Measurements from ENCODE around the gene S100A6. TPM values are rescaled to one million over a fixed set of nuclear protein-coding genes. Genes with fewer than 3 reads are reported as not detected.

The S100A6 gene
- total RNA-seq, 1 experiment from 2014 or later, result 1,633 TPM

DNA sequence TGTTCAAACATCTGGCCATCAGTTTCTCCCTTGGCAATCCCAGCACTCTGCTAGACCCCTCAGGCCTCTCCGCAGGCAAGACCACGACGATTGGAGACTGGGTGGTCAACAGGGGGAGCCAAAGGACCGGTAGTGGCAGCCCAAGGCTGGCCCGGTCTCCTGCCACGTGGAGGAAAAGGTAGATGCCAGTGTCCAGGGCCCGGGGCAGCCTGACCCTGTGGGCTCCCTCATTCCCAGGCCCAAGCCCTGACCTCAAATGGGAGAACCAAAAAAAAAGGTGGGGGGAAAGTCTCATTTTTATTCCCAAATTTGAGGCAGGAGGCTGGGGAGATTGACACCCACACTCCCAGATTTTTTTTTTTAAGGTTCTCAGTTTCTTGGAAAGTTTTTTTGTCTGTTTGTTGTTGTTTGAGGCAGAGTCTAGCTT is 24.8 kb downstream of the S100A6 start:
- Histone ChIP-seq H3K4me1 (ENCODE audit: control insufficient read depth in 1 of 2, insufficient read depth in 2 of 2, low read length in 2 of 2) (peaks cover 34 to 91% of the 10 kb centered on the region in 2 experiments), H3K27ac (ENCODE audit: low read depth, low read length) (peak overlapping the region; percentile 39), H4K20me1 (ENCODE audit: insufficient read depth) (no peaks in the 10 kb centered on the region), H3K36me3 (ENCODE audit: control insufficient read depth in 1 of 2, insufficient read depth in 2 of 2, low read length in 2 of 2) (no peaks in the 10 kb centered on the region), H3K4me2 (ENCODE audit: low read length) (no peak overlapping the region), H3K9ac (ENCODE audit: low read length) (peak overlapping the region; percentile 45), H3K4me3 (replicated peaks in 1 of 2; ENCODE audit: low read depth in 1 of 2, low read length in 2 of 2) (no peak overlapping the region), H3K27me3 (ENCODE audit: insufficient read depth, low read length) (no peaks in the 10 kb centered on the region), H3K9me2 (ENCODE audit: insufficient read depth) (no peaks in the 10 kb centered on the region), H3K79me2 (ENCODE audit: insufficient read depth, low read length) (no peaks in the 10 kb centered on the region), H3K9me3 (ENCODE audit: control insufficient read depth in 1 of 2, insufficient read depth in 1 of 2, low read depth in 1 of 2, low read length in 2 of 2) (no peaks in the 10 kb centered on the region), H2AFZ (ENCODE audit: low read depth, low read length, poor library complexity, severe bottlenecking) (no peak overlapping the region)
- ChIA-PET RAD21 (ENCODE audit: low non-redundant PET in 1 of 2, low total read pairs in 2 of 2, uncharacterized antibody in 2 of 2, unreplicated experiment in 2 of 2) (interaction anchor here (0.6 to 1.7 kb wide), 4 partner anchors 55 to 116 kb away, joined by 3 to 9 read pairs (median 4); partner anchors contain the start of gene S100A13 (in 1 of the 2)), POLR2A (interaction anchor here (0.9 to 1.5 kb wide), 5 partner anchors 55 to 117 kb away, joined by 3 to 8 read pairs (median 3); partner anchors contain the start of genes S100A1 and S100A14), CTCF (interaction anchor here (0.7 to 2.4 kb wide), 22 partner anchors 9 to 476 kb away, joined by 3 to 30 read pairs (median 6); partner anchors contain the start of genes CHTOP, INTS3, RAB13 and S100A13)
- ATAC-seq (peak; percentile 78), DNase-seq (ENCODE audit: low read depth, low spot score) (peak; percentile 70)
- intact Hi-C loops (cut with micrococcal nuclease), result loop anchor here (1.0 to 2.0 kb wide), 2 partner anchors 57 to 106 kb away; partner anchors contain the start of gene S100A14
- BruUV-seq (replicated peaks), result no TSS peak
- no peak for TF ChIP-seq POLR2A (IDR thresholded peaks at IDR 0.05; ENCODE audit: borderline replicate concordance, extremely low read depth, insufficient read depth, insufficient read length)
- TF ChIP-seq, protein P1, sequence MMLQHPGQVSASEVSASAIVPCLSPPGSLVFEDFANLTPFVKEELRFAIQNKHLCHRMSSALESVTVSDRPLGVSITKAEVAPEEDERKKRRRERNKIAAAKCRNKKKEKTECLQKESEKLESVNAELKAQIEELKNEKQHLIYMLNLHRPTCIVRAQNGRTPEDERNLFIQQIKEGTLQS (IDR thresholded peaks at IDR 0.05), result no peak
- peak; percentile 100 for TF ChIP-seq RAD21 (IDR thresholded peaks at IDR 0.05; ENCODE audit: low read depth)
- TF ChIP-seq FOSL1 (IDR thresholded peaks at IDR 0.05; ENCODE audit: low read depth), result no peak
- TF ChIP-seq EGR1 (IDR thresholded peaks at IDR 0.05; ENCODE audit: low read depth), result no peak
- TF ChIP-seq EZH2 (IDR thresholded peaks at IDR 0.05), result no peak
- no peak for TF ChIP-seq CEBPB (IDR thresholded peaks at IDR 0.05; ENCODE audit: low read depth)
- TF ChIP-seq JUND (IDR thresholded peaks at IDR 0.05), result no peak
- TF ChIP-seq EZH2phosphoT487 (IDR thresholded peaks at IDR 0.05; ENCODE audit: borderline replicate concordance), result no peak
- no peak for TF ChIP-seq SIN3A (IDR thresholded peaks at IDR 0.05; ENCODE audit: low read depth)
- no peak for TF ChIP-seq ZNF274 (IDR thresholded peaks at IDR 0.05; ENCODE audit: low read depth, low read length)
- TF ChIP-seq ELF1 (IDR thresholded peaks at IDR 0.05; ENCODE audit: borderline replicate concordance, low read depth), result no peak
- TF ChIP-seq, protein P2, sequence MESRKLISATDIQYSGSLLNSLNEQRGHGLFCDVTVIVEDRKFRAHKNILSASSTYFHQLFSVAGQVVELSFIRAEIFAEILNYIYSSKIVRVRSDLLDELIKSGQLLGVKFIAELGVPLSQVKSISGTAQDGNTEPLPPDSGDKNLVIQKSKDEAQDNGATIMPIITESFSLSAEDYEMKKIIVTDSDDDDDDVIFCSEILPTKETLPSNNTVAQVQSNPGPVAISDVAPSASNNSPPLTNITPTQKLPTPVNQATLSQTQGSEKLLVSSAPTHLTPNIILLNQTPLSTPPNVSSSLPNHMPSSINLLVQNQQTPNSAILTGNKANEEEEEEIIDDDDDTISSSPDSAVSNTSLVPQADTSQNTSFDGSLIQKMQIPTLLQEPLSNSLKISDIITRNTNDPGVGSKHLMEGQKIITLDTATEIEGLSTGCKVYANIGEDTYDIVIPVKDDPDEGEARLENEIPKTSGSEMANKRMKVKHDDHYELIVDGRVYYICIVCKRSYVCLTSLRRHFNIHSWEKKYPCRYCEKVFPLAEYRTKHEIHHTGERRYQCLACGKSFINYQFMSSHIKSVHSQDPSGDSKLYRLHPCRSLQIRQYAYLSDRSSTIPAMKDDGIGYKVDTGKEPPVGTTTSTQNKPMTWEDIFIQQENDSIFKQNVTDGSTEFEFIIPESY (IDR thresholded peaks at IDR 0.05; ENCODE audit: extremely low read depth, insufficient replicate concordance, low read length), result no peak
- TF ChIP-seq, protein P3, sequence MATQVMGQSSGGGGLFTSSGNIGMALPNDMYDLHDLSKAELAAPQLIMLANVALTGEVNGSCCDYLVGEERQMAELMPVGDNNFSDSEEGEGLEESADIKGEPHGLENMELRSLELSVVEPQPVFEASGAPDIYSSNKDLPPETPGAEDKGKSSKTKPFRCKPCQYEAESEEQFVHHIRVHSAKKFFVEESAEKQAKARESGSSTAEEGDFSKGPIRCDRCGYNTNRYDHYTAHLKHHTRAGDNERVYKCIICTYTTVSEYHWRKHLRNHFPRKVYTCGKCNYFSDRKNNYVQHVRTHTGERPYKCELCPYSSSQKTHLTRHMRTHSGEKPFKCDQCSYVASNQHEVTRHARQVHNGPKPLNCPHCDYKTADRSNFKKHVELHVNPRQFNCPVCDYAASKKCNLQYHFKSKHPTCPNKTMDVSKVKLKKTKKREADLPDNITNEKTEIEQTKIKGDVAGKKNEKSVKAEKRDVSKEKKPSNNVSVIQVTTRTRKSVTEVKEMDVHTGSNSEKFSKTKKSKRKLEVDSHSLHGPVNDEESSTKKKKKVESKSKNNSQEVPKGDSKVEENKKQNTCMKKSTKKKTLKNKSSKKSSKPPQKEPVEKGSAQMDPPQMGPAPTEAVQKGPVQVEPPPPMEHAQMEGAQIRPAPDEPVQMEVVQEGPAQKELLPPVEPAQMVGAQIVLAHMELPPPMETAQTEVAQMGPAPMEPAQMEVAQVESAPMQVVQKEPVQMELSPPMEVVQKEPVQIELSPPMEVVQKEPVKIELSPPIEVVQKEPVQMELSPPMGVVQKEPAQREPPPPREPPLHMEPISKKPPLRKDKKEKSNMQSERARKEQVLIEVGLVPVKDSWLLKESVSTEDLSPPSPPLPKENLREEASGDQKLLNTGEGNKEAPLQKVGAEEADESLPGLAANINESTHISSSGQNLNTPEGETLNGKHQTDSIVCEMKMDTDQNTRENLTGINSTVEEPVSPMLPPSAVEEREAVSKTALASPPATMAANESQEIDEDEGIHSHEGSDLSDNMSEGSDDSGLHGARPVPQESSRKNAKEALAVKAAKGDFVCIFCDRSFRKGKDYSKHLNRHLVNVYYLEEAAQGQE (IDR thresholded peaks at IDR 0.05; ENCODE audit: low read depth), result no peak
- TF ChIP-seq, protein P4, sequence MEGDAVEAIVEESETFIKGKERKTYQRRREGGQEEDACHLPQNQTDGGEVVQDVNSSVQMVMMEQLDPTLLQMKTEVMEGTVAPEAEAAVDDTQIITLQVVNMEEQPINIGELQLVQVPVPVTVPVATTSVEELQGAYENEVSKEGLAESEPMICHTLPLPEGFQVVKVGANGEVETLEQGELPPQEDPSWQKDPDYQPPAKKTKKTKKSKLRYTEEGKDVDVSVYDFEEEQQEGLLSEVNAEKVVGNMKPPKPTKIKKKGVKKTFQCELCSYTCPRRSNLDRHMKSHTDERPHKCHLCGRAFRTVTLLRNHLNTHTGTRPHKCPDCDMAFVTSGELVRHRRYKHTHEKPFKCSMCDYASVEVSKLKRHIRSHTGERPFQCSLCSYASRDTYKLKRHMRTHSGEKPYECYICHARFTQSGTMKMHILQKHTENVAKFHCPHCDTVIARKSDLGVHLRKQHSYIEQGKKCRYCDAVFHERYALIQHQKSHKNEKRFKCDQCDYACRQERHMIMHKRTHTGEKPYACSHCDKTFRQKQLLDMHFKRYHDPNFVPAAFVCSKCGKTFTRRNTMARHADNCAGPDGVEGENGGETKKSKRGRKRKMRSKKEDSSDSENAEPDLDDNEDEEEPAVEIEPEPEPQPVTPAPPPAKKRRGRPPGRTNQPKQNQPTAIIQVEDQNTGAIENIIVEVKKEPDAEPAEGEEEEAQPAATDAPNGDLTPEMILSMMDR (IDR thresholded peaks at IDR 0.05 in 2 of 3, conservative IDR thresholded peaks at IDR 0.05 in 1 of 3; ENCODE audit: borderline replicate concordance in 1 of 3, insufficient read depth in 1 of 3, low read depth in 2 of 3, low read length in 2 of 3), result peak; percentile 90 to 95 (median 92)
- peak; percentile 41 for TF ChIP-seq POLR2AphosphoS5 (IDR thresholded peaks at IDR 0.05; ENCODE audit: low read depth, low read length)
- no peak for TF ChIP-seq TCF7L2 (IDR thresholded peaks at IDR 0.05; ENCODE audit: borderline replicate concordance, extremely low read depth, insufficient read depth, insufficient read length)
- TF ChIP-seq, protein P5, sequence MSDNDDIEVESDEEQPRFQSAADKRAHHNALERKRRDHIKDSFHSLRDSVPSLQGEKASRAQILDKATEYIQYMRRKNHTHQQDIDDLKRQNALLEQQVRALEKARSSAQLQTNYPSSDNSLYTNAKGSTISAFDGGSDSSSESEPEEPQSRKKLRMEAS (IDR thresholded peaks at IDR 0.05), result peak; percentile 99
- no peak; the same call in none of the 2 replicates for TF ChIP-seq CBX3 (IDR thresholded peaks at IDR 0.05; ENCODE audit: low read depth)
- no peak for TF ChIP-seq SP1 (IDR thresholded peaks at IDR 0.05; ENCODE audit: low read depth)
- TF ChIP-seq SRF (IDR thresholded peaks at IDR 0.05; ENCODE audit: low read depth), result no peak

Data from HCT116 (cell line).